NCI-H1092 treated with DMSO at 0.1 percent for 48 hours (cell line): Measurements from ENCODE around the gene E2F6.
A peak's percentile ranks its signal among the peaks of the same experiment; 100 is the strongest.

ENCODE experiments used
- DNase-seq: peaks from one replicate; lab custom pipeline; 2025; lab: John Stamatoyannopoulos, UW

The E2F6 gene

DNA sequence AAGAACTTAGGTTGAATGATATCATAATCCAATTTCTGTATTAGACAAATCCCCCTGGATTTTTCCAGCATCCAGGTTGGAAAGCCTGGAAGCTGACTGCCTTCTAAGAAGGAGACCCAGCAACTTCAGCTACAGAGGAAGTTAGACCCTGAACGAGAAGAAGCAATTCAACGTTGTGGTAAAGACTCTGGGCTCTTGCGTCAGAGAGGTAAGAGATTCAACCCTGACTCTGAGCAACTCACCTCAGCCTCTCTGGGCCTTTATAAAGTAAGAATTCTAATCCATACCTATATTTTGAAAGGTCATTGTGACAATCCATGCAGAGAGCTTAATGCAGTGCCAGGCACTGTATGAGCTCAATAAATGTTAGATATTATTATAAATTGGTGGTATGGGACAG lies 9.7 kb downstream of the E2F6 start:
- no peak for DNase-seq

DNA sequence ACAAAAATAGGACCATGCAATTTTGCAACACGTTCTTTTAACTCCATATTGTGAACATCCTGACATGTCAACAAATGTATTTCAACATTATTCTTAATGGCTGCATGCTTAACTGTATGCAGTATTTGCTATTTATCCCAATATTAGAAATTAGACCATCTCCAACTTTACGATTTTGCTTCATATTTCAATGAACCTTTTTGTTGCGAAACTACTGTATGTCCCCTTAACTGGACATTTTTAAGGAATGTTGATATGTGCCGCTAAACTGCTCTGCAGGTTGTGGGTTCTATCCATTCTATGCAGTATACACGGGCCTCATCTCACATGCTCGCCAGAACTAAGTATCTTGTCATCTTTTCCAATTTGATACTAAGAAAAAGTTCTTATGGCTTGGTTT lies 11.1 kb downstream of the E2F6 start:
- DNase-seq: no peak

- no peak for DNase-seq
These were observed 15.2 kb downstream of the E2F6 start for GRCh38 chr2:11450791-11451190.

GRCh38 chr2:11446733-11447248 lies 19.2 kb downstream of the E2F6 start:
- peak; percentile 7 for DNase-seq

GRCh38 chr2:11444737-11445136 lies 21.2 kb downstream of the E2F6 start:
- DNase-seq: no peak

GRCh38 chr2:11438555-11439080 lies 27.3 kb downstream of the E2F6 start:
- no peak for DNase-seq

GRCh38 chr2:11437602-11438001 lies 28.4 kb downstream of the E2F6 start:
- DNase-seq: no peak

DNA sequence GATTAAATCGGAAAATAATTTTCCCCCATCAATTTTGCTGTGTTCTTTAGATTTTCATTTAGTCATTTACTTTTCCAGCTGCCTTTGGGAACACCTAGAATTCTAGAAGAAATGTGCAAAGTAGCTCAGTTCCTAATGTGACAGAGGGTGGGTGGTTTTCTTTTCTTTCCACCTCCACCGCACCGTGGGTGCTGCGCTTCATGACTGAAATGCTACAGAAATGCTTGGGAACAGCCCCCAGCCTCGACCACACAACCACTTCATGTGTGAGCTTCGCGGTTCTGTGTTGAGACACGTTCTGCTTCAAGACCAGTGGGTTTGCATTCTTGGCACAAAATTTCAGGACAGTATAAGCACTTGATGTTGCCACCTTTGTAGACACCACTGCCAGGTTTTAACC lies 30.9 kb downstream of the E2F6 start:
- no peak for DNase-seq

DNA sequence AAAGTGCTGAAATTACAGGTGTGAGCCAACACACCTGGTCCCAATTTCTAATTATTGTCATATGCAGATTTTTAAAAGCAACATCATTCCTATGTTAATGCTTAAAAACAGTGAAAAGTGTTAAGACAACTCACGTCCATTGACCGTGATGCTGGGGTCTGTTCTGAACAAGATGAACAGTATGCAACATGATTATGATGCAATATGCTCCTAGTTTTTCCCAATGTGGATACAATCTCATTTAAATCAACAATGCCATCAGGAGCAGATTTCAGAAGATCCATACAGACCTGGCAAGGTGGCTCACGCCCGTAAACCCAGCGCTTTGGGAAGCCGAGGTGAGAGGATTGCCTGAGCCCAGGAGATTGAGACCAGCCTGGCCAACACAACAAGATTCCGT lies 31.5 kb downstream of the E2F6 start:
- DNase-seq: no peak

DNA sequence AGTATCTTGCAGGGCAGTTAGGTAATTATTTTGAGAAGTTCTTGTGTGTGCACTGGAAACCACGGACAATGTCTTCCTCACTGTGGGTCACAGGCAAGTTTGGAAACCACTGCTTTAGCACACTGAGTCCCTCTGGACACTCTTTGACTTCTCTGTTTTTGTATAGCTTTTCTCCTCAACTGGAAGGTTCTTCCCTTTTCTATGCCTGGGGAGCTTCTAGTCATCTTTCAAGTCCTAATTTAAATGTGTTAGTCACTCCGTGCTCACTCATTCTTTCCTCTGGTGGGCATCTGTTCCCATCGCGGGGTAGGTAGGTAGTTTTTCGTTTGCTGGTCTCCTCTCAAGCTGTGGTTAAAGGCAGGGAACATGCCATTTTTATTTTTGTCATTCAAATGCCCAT lies 32.1 kb downstream of the E2F6 start:
- no peak for DNase-seq

DNA sequence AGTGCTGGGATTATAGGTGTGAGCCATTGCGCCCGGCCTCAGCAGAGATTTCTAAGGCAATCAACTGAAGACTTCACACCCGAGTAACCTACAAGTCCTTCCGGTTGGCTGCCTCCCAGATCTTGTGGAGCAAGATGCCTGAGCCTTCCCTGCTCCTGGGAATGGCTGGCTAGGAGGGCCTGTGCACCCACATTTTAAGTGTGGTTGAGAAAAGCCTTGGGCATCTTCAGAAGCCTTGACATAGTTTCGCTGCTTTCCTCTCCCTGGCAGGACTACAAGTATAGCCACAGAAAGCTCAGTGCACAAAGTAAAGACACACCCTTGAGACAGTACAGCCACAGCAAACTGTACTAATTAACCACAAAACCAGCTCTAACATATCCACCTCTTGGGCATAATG lies 35.2 kb downstream of the E2F6 start:
- no peak for DNase-seq

- DNase-seq: no peak
These were observed 38.7 kb downstream of the E2F6 start for GRCh38 chr2:11427224-11427623.

DNA sequence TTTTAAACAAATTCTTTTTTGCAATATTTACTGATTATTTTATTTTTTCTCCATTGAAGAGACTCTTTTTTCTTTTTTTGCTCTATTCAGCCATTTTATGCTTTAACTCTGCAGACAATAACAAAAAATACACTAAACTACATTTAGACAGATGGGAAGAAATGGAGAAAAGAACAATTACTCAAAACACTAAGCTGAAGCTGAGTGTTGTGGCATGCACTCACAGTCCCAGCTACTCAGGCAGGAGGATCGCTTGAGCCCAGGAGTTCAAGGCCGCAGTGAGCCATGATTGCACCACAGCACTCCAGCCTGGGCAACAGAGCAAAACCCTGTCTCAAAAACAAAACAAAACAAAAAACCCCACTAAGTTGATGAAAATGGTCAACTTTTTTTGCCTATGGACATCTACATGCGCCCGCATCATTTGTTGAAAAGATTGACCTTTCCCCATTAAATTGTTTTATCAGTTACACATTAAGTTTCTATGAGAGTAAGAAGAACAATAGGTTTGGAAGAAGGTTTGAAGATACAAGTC lies 43.0 kb downstream of the E2F6 start:
- DNase-seq: no peak

- DNase-seq: no peak
These were observed 43.5 kb downstream of the E2F6 start for GRCh38 chr2:11422491-11422865.

GRCh38 chr2:11421863-11422490 lies 44.0 kb downstream of the E2F6 start:
- DNase-seq: no peak

GRCh38 chr2:11420671-11421070 lies 45.3 kb downstream of the E2F6 start:
- no peak for DNase-seq

- DNase-seq: no peak
These were observed 45.8 kb downstream of the E2F6 start for GRCh38 chr2:11420190-11420589.

DNA sequence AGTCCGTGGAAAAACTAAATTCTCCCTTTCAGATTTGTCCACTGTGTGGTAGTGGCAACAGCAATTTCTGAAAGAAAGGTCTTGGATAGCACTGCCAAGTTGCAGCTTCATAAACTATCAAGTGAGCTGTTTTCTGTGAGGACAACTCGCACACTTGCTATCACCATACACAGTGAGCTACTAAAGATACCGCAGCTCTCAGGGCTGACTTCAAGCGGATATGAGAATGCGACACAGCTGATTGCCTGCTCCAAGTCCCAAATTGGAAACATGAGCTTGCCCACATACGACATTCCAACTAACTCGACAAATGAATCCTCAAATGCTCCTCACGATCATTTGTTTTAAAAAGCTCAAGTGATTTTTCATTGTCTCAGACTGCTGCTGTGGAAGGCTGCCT lies 46.2 kb downstream of the E2F6 start:
- no peak for DNase-seq

DNA sequence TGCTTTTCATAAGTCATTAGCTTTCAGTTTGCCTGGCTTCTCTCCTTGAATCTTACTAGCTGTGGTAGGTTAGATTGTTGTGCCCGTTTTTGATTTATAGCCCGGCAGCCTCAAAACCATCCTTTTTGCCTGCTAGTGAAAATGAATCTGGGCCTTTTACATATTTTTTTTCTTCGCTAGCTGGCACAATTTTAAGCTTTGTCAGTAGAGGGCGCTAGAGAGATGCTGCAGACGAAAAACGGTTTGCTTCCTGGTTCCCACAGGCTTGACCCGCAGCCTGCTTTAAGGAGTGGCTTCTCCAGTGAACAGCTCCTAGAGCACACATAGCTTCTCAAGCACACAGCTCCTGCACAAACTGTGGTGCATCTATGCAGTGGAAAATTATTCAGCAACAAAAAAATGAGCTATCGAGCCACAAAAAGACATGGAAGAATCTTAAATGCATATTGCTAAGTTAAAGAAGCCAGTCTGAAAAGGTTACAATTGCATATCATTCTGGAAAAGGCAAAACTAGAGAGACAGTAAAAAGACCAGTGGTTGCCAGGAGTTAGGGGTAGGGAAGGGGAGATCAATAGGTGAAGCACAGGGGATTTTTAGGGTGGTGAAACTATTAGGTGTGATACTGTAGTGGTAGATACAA lies 47.9 kb downstream of the E2F6 start:
- DNase-seq: no peak

DNA sequence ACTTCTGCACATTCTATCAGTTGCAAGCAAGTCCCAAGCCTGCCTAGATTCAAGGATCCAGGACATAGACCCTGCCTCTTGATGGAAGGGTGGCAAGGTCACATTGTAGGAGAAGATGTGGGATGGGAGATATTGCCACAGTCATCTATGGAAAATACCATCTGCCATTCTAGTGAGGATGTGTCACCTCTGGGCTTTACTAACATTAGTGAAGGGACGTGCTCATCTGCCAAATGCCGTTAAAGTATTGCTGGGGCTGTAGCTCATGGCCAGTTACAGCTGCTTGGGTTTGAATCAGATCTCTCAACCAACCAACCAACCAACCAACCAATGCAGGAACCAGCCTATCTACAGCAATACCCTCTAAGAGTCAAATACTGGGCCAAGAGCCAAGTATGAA lies 49.0 kb downstream of the E2F6 start:
- no peak for DNase-seq

- DNase-seq: no peak
These were observed 49.8 kb downstream of the E2F6 start for GRCh38 chr2:11416186-11416585.

DNA sequence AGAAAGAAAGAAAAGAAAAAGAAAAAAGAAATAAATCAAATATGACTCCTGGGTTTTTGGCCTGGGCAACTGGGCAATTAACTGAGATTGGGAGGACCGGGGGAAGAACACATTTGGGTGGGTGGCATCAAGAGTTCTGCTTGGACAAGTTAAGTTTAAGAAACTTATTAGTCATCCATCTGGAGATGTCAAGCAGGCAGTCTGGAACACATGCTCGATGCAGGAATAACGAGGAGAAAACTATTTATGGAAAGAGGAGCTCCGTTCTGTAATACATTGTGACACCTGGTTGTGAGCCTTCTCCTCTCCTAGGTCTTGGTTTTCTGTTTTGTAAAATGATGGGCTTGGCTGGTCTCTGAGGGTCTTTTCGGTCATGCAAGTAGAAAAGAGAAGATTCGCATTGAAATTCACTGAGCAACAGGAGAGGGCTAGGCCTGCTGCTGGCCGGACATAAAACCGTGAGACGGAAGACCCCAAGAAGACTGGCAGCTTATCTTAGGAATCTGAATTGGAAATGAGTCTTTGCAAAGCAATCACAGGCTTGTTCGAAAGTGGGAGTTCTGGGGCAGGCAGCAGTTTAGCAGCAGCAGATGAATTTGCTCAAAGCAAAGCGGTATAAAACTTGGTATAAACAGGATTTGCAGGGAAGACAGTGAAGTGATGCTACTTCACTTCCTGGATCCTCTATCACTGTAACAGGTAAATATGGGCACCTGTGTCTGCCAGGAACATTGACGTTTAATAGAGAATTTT lies 51.4 kb downstream of the E2F6 start:
- no peak for DNase-seq

DNA sequence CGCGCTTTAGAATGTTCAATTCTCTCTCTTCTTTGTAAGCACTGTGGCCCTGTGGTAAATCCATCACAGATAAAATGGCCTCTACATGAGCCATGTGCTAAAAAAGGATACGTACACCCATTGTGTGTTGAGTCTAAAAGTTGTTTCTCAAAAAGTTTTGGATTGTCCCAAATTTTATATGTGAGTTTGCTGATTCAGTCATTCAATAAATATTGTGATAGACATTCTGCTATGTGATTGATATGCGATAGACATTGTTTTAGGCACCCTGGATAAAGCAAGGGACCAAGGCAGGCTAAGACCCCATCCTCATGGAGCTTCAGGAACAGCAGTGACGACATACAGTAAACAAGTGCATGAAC lies 53.5 kb downstream of the E2F6 start:
- DNase-seq: no peak
